Stimulated activated naive CD8-positive, alpha-beta T cell treated with anti-CD3 and anti-CD28 coated beads, Interleukin-15, Interleukin-2, amounts not matched to agents 100 U/mL and 50 U/mL, for 24 hours (primary cell): Measurements from ENCODE around the gene NPHS2.

ENCODE experiments used
- ATAC-seq: fragments of 150-1000 bp; cut with Tn5 transposase; one replicate; pipeline ENCODE4 v1.10.0; 2021
- DNase-seq: peaks from one replicate; pipeline ENCODE4 v3.0.0; 2021

Gene NPHS2

DNA sequence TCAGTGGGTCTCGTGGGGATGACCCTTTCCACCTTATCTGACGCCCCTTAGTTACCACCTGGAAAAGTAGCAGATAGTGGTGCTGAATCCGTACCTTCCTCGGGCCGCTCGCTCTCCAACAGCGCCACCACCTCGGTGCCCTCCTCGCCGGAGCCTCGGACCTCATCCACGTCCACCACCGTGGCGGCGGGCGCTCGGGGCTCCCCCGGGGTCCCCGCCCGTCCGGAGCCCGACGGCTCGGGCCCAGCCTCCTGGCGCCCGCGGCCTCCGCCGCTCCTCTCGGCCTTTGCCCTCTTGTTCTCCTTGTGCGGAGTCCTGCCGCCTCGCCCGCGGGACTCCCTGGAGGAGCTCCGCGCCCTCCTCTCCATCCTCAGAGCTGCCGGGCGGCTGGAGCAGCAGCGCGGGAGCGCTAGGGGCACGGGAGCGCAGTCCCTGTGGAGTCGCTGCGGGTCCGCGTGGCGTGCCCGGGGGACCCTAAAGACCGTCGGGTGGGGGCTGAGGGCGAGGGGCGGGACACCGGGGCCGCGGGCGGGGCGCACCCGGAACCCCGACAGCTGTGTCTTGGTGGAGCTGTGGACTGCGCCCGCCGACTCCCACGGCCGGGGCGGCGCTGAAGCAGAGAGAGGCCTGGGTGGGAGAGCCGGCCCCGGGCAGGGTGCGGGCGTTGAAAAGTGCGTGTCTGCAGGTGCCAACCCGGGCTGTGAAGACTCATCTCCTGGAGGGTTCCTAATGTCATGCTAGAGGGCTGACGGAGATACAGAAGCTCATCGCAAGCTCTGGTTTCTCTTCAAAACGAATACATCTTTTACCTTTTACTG, at the start of gene NPHS2:
Gene NPHS2, minus strand, starts transcription at position 452 of the 818 bp plus-strand sequence. Its CDS starts 84 bp downstream, at position 368.
- ATAC-seq, result no peak
- no peak for DNase-seq

GRCh38 chr1:179612361-179612760, 36.6 kb upstream of the NPHS2 start:
- no peak for ATAC-seq
- no peak for DNase-seq

DNA sequence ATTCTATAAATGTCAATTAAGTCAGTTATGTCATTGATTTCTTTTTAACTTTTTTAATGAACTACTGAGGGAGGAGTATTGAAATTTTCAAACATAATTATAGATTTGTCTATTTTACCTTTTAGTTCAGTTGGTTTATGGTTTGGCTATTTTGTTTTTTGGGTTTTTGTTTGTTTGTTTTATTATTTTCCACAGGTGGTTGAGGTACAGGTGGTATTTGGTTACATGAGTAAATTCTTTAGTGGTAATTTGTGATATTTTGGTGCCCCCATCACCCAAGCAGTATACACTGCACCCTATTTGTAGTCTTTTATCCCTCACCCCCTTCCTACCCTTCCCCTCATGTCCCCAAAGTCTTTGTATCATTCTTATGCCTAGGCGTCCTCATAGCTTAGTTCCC, 25.3 kb upstream of the NPHS2 start:
- ATAC-seq, result no peak

DNA sequence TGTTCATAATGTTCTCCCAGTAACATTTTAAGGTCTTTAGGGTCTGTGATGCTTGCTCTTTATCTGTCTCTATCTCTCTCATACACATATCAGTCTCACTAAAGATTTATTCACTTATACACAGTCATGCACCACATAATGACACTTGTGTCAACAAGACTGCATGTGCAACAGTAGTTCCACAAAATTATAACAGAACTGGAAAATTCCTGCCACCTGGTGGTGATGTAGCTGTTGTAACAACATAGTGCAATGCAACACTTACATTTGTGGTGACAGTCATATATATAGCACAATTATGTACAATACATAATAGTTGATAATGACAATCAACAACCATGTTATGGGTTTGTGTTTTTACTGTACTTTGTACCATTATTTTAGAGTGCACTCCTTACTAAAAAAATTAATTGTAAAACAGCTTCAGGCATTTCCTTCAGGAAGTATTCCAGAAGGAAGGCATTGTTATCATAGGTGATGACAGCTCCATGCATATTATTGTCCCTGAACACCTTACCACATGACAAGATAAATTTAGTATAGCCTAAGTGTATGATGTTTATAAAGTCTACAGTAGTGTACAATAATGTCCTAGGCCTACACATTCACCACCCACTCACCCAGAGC, 24.0 kb upstream of the NPHS2 start:
- DNase-seq, result no peak
- ATAC-seq, result no peak

More for the DNA sequence above, 25.3 kb upstream of the NPHS2 start:
- no peak for DNase-seq

- DNase-seq, result no peak
- no peak for ATAC-seq
Observed at GRCh38 chr1:179598631-179599030, 22.9 kb upstream of the NPHS2 start.

GRCh38 chr1:179591592-179592580, 16.1 kb upstream of the NPHS2 start, which contains the start of gene TDRD5:
Gene TDRD5, plus strand, starts transcription at chr1:179591832. Its CDS starts 784 bp downstream, at chr1:179592616.
- no peak for DNase-seq
- no peak for ATAC-seq

DNA sequence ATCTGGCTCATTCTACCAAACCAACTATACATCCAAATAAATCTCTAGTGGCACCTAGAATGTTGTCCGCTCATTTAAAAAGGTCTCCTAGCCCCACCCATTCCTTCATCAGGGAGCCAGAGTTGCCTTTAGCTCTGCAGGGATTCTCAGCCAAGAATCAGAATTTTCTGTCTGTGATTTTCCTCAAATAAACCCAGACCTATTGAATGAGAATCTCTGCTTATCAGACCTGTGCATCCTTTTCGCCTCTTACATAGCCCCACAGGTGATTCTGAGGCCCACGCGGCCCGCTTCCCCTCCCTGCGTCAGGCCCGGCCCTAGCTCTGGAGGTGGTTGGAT, 15.5 kb upstream of the NPHS2 start:
- no peak for ATAC-seq

DNA sequence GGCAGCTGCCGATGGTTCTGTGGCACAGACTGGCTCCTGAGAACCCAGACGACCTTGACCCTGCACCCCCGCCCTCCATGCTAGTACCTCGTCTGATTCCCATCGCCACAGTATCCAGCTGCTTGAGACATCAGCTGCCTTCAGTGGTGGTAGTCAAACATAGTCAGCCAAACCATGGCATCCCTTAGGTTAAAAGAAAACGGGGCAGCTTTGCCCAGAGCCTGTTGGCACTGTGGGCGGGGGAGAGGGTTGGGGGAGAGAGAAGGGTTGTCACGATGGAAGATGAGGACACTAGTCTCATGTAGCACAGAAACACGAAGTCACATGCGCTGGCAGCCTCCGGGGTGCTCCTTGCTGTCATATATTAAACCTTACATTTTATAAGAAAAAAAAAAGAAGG, 14.9 kb upstream of the NPHS2 start:
- no peak for DNase-seq
- ATAC-seq, result no peak

More for the DNA sequence above, 15.5 kb upstream of the NPHS2 start:
- no peak for DNase-seq

DNA sequence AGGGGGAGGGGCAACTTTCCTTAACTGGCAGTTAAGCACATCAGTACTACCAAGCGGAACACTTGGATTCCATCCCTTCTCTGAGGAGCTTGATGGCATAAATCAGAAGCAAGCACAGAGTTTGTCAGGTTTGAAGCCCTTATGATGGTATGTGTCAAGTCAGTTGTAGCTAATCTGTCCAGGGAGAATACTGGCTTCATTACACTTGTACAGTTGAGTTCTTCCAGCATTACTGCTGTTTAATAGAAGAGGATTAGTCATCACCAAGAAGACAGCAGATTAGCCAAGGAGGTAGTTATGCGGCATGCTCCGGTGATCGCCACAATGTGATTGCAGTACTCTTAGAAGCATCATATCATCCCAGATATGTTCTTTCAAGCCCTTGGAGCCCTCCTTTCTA, 13.8 kb upstream of the NPHS2 start:
- ATAC-seq, result no peak

DNA sequence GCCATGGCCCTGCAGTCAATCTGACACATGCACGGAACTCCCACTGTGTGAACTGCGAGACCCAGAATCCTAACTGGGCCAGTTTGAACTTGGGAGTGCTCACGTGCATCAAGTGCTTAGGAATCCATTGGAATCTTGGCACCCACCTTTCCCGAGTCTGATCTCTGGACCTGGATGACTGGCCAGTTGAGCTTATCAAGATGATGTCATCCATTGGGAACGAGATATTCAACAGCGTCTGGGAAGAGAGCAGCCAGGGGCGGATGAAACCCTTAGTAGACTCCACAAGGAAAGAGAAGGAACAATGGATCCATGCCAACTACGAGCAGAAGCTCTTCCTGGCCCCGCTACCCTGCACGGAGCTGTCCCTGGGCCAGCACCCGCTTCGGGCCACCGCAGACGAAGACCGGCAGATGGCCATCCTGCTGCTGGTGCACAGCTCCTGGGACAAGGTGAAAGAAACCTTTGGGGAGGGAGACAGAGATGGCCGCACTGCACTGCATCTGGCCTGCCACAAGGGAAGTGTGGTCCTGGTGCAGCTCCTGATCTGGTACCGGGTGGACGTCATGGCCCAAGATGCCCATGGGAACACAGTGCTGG, 12.8 kb upstream of the NPHS2 start:
- DNase-seq (no peak), ATAC-seq (no peak)

More for the DNA sequence above, 13.8 kb upstream of the NPHS2 start:
- DNase-seq, result no peak

DNA sequence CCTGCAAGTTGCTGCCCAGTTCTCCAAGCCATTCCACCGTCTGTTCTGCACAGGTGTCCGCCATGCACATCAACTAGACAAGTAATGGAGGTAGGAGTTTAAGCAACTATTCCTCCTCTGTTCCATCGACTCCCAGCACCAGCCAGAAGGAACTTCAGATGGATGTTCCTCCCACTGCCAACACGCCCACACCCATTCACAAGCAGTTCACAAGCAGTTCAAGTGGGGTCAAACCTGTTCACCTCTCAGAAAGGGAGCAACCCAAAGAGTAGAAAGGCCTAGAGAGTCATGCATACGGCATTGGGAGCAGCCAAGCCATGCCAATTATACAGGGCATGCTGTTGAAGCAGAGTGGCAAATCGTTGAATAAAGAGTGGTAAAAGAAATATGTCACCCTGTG, 11.6 kb upstream of the NPHS2 start:
- ATAC-seq (no peak), DNase-seq (no peak)

DNA sequence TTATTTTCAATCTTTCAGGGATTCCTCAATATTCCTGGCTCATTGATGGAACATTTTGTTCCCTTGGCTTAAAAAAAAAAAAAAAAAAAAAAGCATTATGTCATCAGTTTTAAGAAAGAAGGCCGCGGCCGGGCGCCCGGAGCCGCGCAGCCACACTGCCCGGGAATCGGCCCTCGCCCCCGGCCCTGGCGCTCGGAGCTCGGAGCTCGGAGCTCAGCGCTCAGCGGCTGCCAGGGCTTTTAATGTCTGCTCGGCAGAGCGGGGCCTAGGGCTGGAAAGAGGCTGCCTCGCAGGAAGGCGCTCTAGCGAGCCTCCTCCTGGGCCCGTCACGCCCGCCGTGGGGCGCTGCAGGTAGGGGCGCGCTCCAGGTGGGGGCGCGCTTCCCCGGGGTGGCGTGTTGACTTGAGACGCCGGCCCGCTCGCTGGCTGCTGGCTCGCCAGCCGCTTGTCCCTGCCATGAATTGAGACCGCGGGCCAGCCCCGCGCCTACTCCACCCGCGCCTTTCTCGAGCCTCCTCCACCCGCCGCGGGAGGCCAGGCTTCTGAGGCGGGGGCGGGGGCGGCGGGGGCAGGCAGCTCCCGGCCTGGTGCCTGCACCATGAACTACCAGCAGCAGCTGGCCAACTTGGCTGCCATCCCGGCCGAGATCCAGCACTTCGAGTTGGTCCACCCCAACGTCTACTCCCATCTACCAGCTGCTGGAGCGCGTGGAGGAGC, 10.5 kb upstream of the NPHS2 start:
- ATAC-seq, result no peak
- DNase-seq, result no peak

DNA sequence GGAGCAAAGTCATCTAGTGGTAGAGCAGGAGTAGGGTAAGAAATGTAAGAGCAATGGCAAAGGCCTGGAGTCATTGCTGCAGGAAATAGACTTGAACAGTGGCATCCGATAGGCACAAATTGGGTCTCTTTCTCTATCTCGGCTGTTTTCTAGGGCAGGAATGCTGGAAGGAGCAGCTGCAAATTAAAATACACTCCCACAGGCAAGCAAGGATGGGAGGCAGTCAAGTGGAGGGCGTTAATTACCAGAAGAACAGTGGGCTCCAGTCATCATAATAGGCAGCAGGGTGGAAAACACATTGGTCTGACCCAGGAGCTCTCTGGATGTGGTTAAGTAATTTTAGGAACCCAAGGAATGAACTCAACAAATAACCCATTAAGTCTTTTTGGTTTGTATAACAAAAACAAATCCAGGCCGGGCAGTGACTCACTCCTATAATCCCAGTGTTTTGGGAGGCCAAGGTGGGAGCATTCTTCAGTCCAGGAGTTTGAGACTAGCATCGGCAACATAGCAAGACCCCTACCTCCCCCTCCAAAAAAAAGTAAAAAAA, 8.1 kb upstream of the NPHS2 start:
- no peak for ATAC-seq
- no peak for DNase-seq

GRCh38 chr1:179576509-179576908, 761 bp upstream of the NPHS2 start:
- DNase-seq (no peak), ATAC-seq (no peak)

- no peak for DNase-seq
- peak; percentile 32 for ATAC-seq
Observed at GRCh38 chr1:179558078-179558477, 17.7 kb downstream of the NPHS2 start.

- DNase-seq (no peak), ATAC-seq (no peak)
Observed at GRCh38 chr1:179554427-179554826, 21.3 kb downstream of the NPHS2 start.

- DNase-seq (no peak), ATAC-seq (no peak)
Observed at GRCh38 chr1:179550746-179551682, 24.7 kb downstream of the NPHS2 start.

GRCh38 chr1:179549368-179549700, 26.4 kb downstream of the NPHS2 start:
- ATAC-seq, result no peak

GRCh38 chr1:179548666-179549367, 26.9 kb downstream of the NPHS2 start:
- ATAC-seq (no peak), DNase-seq (no peak)

More at GRCh38 chr1:179549368-179549700, 26.4 kb downstream of the NPHS2 start:
- DNase-seq, result no peak
